HepG2 (cell line): ENCODE measurements around the gene CCDC88C. TPM values are rescaled to one million over a fixed set of nuclear protein-coding genes. Genes with fewer than 3 reads are reported as not detected.

ENCODE experiments used
- ATAC-seq: fragments of 200-7000 bp; cut with Tn5 transposase; 3 replicates; pipeline ENCODE4 v1.9.1; 2020; ENCODE audit warnings: mild to moderate bottlenecking, moderate library complexity
- BruUV-seq: library from RNA; stranded (reverse); fragments of 400-500 nt; replicated peaks from 2 replicates; lab custom pipeline; 2021; lab: Mats Ljungman, UMichigan
- CTCF ChIA-PET: fragments of 300-600 bp; formaldehyde crosslinking; extraction: SDS; loops from one replicate; lab custom pipeline; 2021; ENCODE audit warnings: low total read pairs, inconsistent platforms, low intra/inter-chr PET ratio; lab: Yijun Ruan, JAX
- POLR2A ChIA-PET: fragments of 350-600 bp; sonication (Branson Sonifier 250); formaldehyde crosslinking; loops from one replicate; lab custom pipeline; 2020; ENCODE audit warnings: antibody characterized with exemption, inconsistent platforms; lab: Yijun Ruan, JAX
- DNase-seq: peaks from one replicate; pipeline ENCODE4 v3.0.0-alpha.2; 2015; ENCODE audit warnings: low spot score
- FAIRE-seq: peaks from 3 replicates; lab custom pipeline; 2011; peaks lifted over from hg19 to GRCh38; lab: Jason Lieb, UNC
- H2AFZ ChIP-seq: one replicate; pipeline ENCODE4 v1.6.1; 2011; ENCODE audit warnings: low read length, inconsistent platforms
- H3K27ac ChIP-seq: fragments of 300-600 bp; 3 replicates; pipeline ENCODE4 v1.8.0; 2011; ENCODE audit warnings: mixed run types, mild to moderate bottlenecking, mixed read lengths, low read length, inconsistent platforms; ENCODE audit not compliant: insufficient read depth; ENCODE audit errors: extremely low read length
- H3K27me3 ChIP-seq, 2 experiments: fragments of 200-600 bp in 1 of 2; 2 replicates in 1 of 2; 3 replicates in 1 of 2; pipeline versions ENCODE4 v1.6.0 to v1.8.0; 2011; ENCODE audit warnings: low read length in 2 of 2, mild to moderate bottlenecking in 2 of 2, moderate library complexity in 2 of 2, inconsistent platforms in 1 of 2; ENCODE audit not compliant: insufficient read depth in 2 of 2, control insufficient read depth in 1 of 2
- H3K36me3 ChIP-seq, 2 experiments: fragments of 200-600 bp in 1 of 2; replicated peaks in 1 of 2; 2 replicates in 1 of 2; 3 replicates in 1 of 2; pipeline versions ENCODE4 v1.5.1 to v1.8.0; 2011; ENCODE audit warnings: low read length in 2 of 2, inconsistent platforms in 1 of 2; ENCODE audit not compliant: insufficient read depth in 2 of 2, control insufficient read depth in 1 of 2
- H3K4me1 ChIP-seq: 2 replicates; pipeline ENCODE4 v1.5.1; 2012; ENCODE audit warnings: low read length, inconsistent platforms; ENCODE audit not compliant: insufficient read depth
- H3K4me2 ChIP-seq: 2 replicates; pipeline ENCODE4 v1.6.0; 2011; ENCODE audit warnings: low read depth, low read length, inconsistent platforms
- H3K4me3 ChIP-seq, 3 experiments: fragments of 200-600 bp in 1 of 3; sonication (generic), shearing (Covaris generic) in 1 of 3; replicated peaks in 1 of 3; 2 replicates each; pipeline ENCODE4 v1.5.1; 2011 to 2016; ENCODE audit warnings: low read length in 3 of 3, inconsistent platforms in 2 of 3, low read depth in 2 of 3, mild to moderate bottlenecking in 2 of 3, control low read depth in 1 of 3, mixed read lengths in 1 of 3; ENCODE audit not compliant: insufficient read depth in 1 of 3
- H3K79me2 ChIP-seq: one replicate; pipeline ENCODE4 v1.6.1; 2011; ENCODE audit warnings: low read length, inconsistent platforms; ENCODE audit not compliant: insufficient read depth
- H3K9ac ChIP-seq: 2 replicates; pipeline ENCODE4 v1.6.0; 2011; ENCODE audit warnings: mild to moderate bottlenecking, low read depth, low read length, inconsistent platforms; ENCODE audit not compliant: insufficient read depth
- H3K9me3 ChIP-seq: 2 replicates; pipeline ENCODE4 v1.5.1; 2012; ENCODE audit warnings: mild to moderate bottlenecking, low read length
- H4K20me1 ChIP-seq: 2 replicates; pipeline ENCODE4 v1.6.0; 2011; ENCODE audit warnings: inconsistent platforms, mild to moderate bottlenecking, low read length, moderate library complexity; ENCODE audit not compliant: insufficient read depth
- CREM ChIP-seq, 2 experiments: sonication (generic) in 1 of 2; formaldehyde crosslinking in 1 of 2; IDR thresholded peaks; 2 replicates each; pipeline versions ENCODE4 v1.4.0 to v1.6.1; 2016 to 2020; ENCODE audit warnings: antibody characterized with exemption in 1 of 2, mild to moderate bottlenecking in 1 of 2, missing genetic modification reagents in 1 of 2
- MAFK ChIP-seq, 2 experiments: IDR thresholded peaks in 1 of 2; conservative IDR thresholded peaks in 1 of 2; 2 replicates each; pipeline ENCODE4 v1.6.1; 2011; ENCODE audit warnings: improper control_type of control experiment in 2 of 2, low read length in 2 of 2
- PHB2 ChIP-seq: fragments of 450-650 bp; IDR thresholded peaks from 2 replicates; pipeline ENCODE4 v1.6.1; 2018; ENCODE audit not compliant: partially characterized antibody
- PHF8 ChIP-seq: sonication (generic); formaldehyde crosslinking; IDR thresholded peaks from 2 replicates; pipeline ENCODE4 v1.5.0; 2020; ENCODE audit warnings: missing genetic modification reagents
- SALL2 ChIP-seq: sonication (generic); formaldehyde crosslinking; IDR thresholded peaks from 2 replicates; pipeline ENCODE4 v1.8.1; 2023; ENCODE audit warnings: mild to moderate bottlenecking, missing genetic modification reagents, inconsistent platforms
- YEATS2 ChIP-seq: sonication (generic); formaldehyde crosslinking; IDR thresholded peaks from 2 replicates; pipeline ENCODE4 v1.4.0; 2020; ENCODE audit warnings: missing genetic modification reagents, borderline replicate concordance
- ZFX ChIP-seq: sonication (generic); formaldehyde crosslinking; IDR thresholded peaks from 2 replicates; pipeline ENCODE4 v1.4.0; 2020; ENCODE audit warnings: mild to moderate bottlenecking, low read depth, missing genetic modification reagents, moderate library complexity
- ZNF292 ChIP-seq: sonication (generic); formaldehyde crosslinking; IDR thresholded peaks from 2 replicates; pipeline ENCODE4 v1.8.1; 2022; ENCODE audit warnings: mild to moderate bottlenecking, low read depth, missing genetic modification reagents, borderline replicate concordance
- ZNF441 ChIP-seq: sonication (generic); formaldehyde crosslinking; IDR thresholded peaks from 2 replicates; pipeline ENCODE4 v1.7.0; 2021; ENCODE audit warnings: missing genetic modification reagents, borderline replicate concordance
- ZNF546 ChIP-seq: sonication (generic); formaldehyde crosslinking; conservative IDR thresholded peaks from 2 replicates; pipeline ENCODE4 v1.8.1; 2023; ENCODE audit warnings: mild to moderate bottlenecking, missing genetic modification reagents
- WGBS: methylation state at CpG from one replicate; pipeline ENCODE4 v1.1.6; 2017; ENCODE audit warnings: low lambda C conversion rate; 5-methylcytosine and 5-hydroxymethylcytosine counted together
- in situ Hi-C: cut with HindIII; loops from 2 replicates; pipeline ENCODE4 v1.10.0; 2017; ENCODE audit warnings: low pct_unique_long_range_greater_than_20kb; ENCODE audit not compliant: extremely low pct_ligation_motif_present
- intact Hi-C: fragments of 100-400 bp; cut with micrococcal nuclease; formaldehyde crosslinking; loops from one replicate; pipeline ENCODE4 v1.10.0; 2022; ENCODE audit not compliant: unreplicated experiment
- polyA plus RNA-seq, 8 experiments: library from polyadenylated mRNA; depleted of rRNA in 3 of 8; stranded (reverse) in 7 of 8; unstranded in 1 of 8; fragments of >200 nt; fragmentation: Illumina TruSeq in 4 of 8; extraction: Trizol in 4 of 8; gene quantifications; 2 replicates each; pipeline versions ENCODE4 v1.2.1 to v1.2.3, GENCODE V29; 2011 to 2016; ENCODE audit warnings: low read depth in 4 of 8, missing spikeins in 1 of 8, mixed read lengths in 1 of 8; ENCODE audit not compliant: insufficient read depth in 1 of 8
- total RNA-seq, 5 experiments: library from RNA; depleted of rRNA; stranded (reverse); fragments of >200 nt; fragmentation: Illumina TruSeq; extraction: Trizol; gene quantifications; 2 replicates each; pipeline ENCODE4 v1.2.3, GENCODE V29; 2016; ENCODE audit warnings: low read depth in 1 of 5
- TF ChIP-seq, protein P1 (sequence below): sonication (generic); formaldehyde crosslinking; IDR thresholded peaks from 2 replicates; pipeline ENCODE4 v1.8.1; 2023; ENCODE audit warnings: missing genetic modification reagents, mild to moderate bottlenecking, borderline replicate concordance
- TF ChIP-seq, protein P2 (sequence below): IDR thresholded peaks from 2 replicates; pipeline ENCODE4 v1.6.1; 2016; ENCODE audit warnings: mild to moderate bottlenecking
- TF ChIP-seq, protein P3 (sequence below): sonication (generic); formaldehyde crosslinking; IDR thresholded peaks from 2 replicates; pipeline ENCODE4 v1.8.0; 2022; ENCODE audit warnings: missing genetic modification reagents, mild to moderate bottlenecking, borderline replicate concordance
- TF ChIP-seq, protein P4 (sequence below): sonication (generic); formaldehyde crosslinking; IDR thresholded peaks from 2 replicates; pipeline ENCODE4 v1.4.0; 2020; ENCODE audit warnings: missing genetic modification reagents

CCDC88C gene
- total and polyA plus RNA-seq, 2 of the 13 experiments (the other 11 are each of a cell fraction or from before 2014, with no cell fraction given): 3.6 to 11.7 TPM

DNA sequence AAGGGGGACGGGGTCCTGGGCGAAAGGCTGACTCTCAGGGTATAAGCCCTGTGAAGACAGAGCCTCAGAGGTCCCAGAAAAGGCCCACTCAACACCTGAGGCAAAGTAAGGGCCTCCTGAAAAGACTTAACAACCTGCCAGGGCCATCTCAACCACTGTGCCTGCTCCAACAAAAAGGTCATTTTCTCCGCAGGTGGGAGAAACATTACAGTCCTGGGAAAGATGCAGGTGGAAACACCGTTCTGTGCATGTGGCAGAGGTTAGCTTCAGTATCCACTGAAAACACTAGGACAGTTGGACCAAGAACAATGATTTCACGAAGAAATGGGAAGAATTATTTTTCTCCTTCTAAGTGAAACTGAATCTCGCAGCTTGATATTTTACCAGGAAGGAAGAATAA, 50.9 kb downstream of the CCDC88C start:
- no peak overlapping the region for H3K4me3 ChIP-seq
- TF ChIP-seq ZNF292: no peak
- TF ChIP-seq SALL2: no peak
- TF ChIP-seq, protein P1, sequence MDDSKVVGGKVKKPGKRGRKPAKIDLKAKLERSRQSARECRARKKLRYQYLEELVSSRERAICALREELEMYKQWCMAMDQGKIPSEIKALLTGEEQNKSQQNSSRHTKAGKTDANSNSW (CRISPR knock-in tag): no peak
- TF ChIP-seq, protein P2, sequence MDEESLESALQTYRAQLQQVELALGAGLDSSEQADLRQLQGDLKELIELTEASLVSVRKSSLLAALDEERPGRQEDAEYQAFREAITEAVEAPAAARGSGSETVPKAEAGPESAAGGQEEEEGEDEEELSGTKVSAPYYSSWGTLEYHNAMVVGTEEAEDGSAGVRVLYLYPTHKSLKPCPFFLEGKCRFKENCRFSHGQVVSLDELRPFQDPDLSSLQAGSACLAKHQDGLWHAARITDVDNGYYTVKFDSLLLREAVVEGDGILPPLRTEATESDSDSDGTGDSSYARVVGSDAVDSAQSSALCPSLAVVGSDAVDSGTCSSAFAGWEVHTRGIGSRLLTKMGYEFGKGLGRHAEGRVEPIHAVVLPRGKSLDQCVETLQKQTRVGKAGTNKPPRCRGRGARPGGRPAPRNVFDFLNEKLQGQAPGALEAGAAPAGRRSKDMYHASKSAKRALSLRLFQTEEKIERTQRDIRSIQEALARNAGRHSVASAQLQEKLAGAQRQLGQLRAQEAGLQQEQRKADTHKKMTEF (CRISPR knock-in tag): no peak
- BruUV-seq: no TSS peak
- no peaks in the 10 kb centered on the region for H3K27me3 ChIP-seq
- peaks cover 48% of the 10 kb centered on the region for H3K4me1 ChIP-seq
- no peak overlapping the region for H3K4me2 ChIP-seq
- CTCF ChIA-PET: no interaction called here
- FAIRE-seq (no peak), ATAC-seq (no peak), DNase-seq (no peak)
- no peak overlapping the region for H2AFZ ChIP-seq
- POLR2A ChIA-PET: no interaction called here
- H3K36me3 ChIP-seq: no peaks in the 10 kb centered on the region
- in situ Hi-C loops (no loop called here), intact Hi-C loops (no loop called here)
- no peaks in the 10 kb centered on the region for H3K79me2 ChIP-seq
- 87% methylated on average over 6 of the region's 6 CpGs for WGBS
- no peak overlapping the region for H3K27ac ChIP-seq
- no peak overlapping the region for H3K9ac ChIP-seq
- no peaks in the 10 kb centered on the region for H4K20me1 ChIP-seq
- no peaks in the 10 kb centered on the region for H3K9me3 ChIP-seq

DNA sequence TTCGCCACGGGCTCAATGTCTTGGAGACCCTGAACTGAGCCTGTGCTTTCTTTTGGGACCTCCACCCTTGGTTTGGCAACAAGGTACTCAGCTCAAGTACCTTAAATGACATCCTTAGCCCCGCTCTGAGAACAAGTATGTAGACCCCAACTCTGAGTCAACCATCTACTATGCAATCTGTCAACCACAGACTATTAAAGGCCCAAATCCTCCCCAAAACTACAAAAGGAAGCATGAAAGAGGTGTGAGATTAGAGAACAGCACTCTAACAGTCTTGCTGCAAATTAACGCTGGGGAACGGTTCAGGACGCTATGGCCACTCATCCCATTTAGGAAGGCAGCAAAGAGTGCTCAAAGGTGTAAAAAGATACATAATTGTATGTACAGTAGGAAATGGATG, 52.1 kb downstream of the CCDC88C start:
- WGBS: 77% methylated on average over 5 of the region's 6 CpGs
- Histone ChIP-seq H2AFZ (no peak overlapping the region), H3K9ac (no peak overlapping the region), H3K27me3 (no peaks in the 10 kb centered on the region), H3K27ac (no peak overlapping the region), H3K36me3 (no peaks in the 10 kb centered on the region), H3K4me2 (no peak overlapping the region), H3K79me2 (no peaks in the 10 kb centered on the region), H4K20me1 (no peaks in the 10 kb centered on the region), H3K4me3 (no peak overlapping the region), H3K4me1 (peaks cover 57% of the 10 kb centered on the region), H3K9me3 (no peaks in the 10 kb centered on the region)
- no peak for TF ChIP-seq ZFX (CRISPR knock-in tag)
- no peak for TF ChIP-seq ZNF441
- TF ChIP-seq, protein P3, sequence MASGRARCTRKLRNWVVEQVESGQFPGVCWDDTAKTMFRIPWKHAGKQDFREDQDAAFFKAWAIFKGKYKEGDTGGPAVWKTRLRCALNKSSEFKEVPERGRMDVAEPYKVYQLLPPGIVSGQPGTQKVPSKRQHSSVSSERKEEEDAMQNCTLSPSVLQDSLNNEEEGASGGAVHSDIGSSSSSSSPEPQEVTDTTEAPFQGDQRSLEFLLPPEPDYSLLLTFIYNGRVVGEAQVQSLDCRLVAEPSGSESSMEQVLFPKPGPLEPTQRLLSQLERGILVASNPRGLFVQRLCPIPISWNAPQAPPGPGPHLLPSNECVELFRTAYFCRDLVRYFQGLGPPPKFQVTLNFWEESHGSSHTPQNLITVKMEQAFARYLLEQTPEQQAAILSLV: no peak
- no peak for TF ChIP-seq PHB2
- TF ChIP-seq ZNF546 (CRISPR knock-in tag): no peak
- TF ChIP-seq MAFK (conservative IDR thresholded peaks at IDR 0.05 in 1 of 2, IDR thresholded peaks at IDR 0.05 in 1 of 2; ENCODE audit: low read length in 2 of 2): no peak
- TF ChIP-seq PHF8: no peak
- TF ChIP-seq, protein P4, sequence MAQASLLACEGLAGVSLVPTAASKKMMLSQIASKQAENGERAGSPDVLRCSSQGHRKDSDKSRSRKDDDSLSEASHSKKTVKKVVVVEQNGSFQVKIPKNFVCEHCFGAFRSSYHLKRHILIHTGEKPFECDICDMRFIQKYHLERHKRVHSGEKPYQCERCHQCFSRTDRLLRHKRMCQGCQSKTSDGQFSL (CRISPR knock-in tag): no peak
- no peak for TF ChIP-seq CREM (IDR thresholded peaks at IDR 0.05)
- TF ChIP-seq CREM (CRISPR knock-in tag; IDR thresholded peaks at IDR 0.05): no peak
- no peak for TF ChIP-seq YEATS2 (CRISPR knock-in tag)
- no peak for FAIRE-seq
- POLR2A ChIA-PET: no interaction called here
- no peak for ATAC-seq
- CTCF ChIA-PET: no interaction called here
- intact Hi-C loops (no loop called here), in situ Hi-C loops (no loop called here)
- no TSS peak for BruUV-seq
- DNase-seq: no peak
